ENCODE data around the gene SLC39A5.

DNA sequence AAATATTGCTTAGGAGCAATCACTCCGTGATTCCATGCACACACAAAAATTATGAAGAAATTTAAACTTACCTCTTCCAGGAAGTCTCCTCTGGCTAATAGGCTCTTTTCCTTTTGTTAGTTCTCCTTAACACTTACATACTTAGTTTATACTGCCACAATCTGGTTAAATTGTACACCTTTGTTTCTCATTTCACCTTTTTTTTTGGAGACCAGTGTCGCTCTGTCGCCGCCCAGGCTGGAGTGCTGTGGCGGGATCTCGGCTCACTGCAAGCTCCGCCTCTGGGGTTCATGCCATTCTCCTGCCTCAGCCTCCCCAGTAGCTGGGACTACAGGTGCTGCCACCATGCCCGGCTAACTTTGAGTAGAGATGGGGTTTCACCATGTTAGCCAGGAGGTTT lies 30.5 kb downstream of the SLC39A5 start:
- TF ChIP-seq, protein P1, sequence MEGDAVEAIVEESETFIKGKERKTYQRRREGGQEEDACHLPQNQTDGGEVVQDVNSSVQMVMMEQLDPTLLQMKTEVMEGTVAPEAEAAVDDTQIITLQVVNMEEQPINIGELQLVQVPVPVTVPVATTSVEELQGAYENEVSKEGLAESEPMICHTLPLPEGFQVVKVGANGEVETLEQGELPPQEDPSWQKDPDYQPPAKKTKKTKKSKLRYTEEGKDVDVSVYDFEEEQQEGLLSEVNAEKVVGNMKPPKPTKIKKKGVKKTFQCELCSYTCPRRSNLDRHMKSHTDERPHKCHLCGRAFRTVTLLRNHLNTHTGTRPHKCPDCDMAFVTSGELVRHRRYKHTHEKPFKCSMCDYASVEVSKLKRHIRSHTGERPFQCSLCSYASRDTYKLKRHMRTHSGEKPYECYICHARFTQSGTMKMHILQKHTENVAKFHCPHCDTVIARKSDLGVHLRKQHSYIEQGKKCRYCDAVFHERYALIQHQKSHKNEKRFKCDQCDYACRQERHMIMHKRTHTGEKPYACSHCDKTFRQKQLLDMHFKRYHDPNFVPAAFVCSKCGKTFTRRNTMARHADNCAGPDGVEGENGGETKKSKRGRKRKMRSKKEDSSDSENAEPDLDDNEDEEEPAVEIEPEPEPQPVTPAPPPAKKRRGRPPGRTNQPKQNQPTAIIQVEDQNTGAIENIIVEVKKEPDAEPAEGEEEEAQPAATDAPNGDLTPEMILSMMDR (IDR thresholded peaks at IDR 0.05; ENCODE audit: low read depth, low read length, missing input control): no peak
- no peak for TF ChIP-seq ZBTB33 (IDR thresholded peaks at IDR 0.05)
- TF ChIP-seq GABPA (IDR thresholded peaks at IDR 0.05 in 1 of 2, conservative IDR thresholded peaks at IDR 0.05 in 1 of 2): no peak
- TF ChIP-seq REST (IDR thresholded peaks at IDR 0.05): no peak
- no peak for TF ChIP-seq TAF1 (conservative IDR thresholded peaks at IDR 0.05)
- TF ChIP-seq SP1 (IDR thresholded peaks at IDR 0.05): no peak
- TF ChIP-seq JUND (IDR thresholded peaks at IDR 0.05): no peak

All from liver (tissue), 3 donors.